IPS-NIHi11 (cell line): Measurements from ENCODE around the gene VRTN.

ENCODE experiments used
- DNase-seq: peaks from one replicate; pipeline ENCODE4 v3.0.0; 2012; ENCODE audit warnings: mixed read lengths, low spot score

VRTN gene

DNA sequence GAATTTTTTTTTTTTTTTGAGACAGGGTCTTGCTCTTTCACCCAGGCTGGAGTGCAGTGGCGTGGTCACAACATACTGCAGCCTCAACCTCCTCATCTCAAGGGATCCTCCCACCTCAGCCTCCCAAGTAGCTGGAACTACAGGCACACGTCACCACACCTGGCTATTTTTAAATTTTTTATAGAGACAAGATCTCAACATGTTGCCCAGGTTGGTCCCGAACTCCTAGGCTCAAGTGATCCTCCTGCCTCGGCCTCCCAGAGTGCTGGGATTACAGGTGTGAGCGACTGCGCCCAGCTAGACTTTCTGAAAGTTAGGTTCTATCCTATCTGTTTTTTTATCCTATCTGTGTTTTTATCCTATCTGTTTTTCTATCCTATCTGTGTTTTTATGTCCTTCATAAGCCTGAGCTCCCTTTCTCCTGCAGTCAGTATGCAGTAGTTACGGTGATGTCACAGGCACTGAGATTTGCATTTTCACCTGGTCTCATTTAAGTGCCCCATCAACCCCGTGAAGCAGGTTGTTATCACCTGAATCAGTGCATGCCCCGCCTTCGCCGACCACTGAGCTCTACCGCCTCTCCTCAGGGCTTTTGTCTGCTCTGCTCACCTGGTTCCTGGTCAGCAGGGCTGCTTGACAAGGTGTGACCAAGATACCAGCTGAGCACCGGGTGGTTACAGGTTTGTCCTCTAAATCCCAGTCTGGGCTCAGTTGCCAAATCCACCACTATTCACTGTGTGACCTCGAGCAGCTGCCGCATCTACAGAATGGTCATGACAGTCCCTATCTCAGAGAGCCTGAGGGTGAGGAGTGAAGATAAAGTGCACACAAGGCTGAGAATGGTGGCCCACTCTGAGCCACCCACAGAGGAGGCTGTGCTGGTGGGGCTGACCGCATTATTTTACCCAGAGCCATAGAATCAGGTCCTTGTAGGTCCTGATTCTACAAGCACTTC is 44.6 kb downstream of the VRTN start:
- DNase-seq = no peak

- no peak for DNase-seq
Observed at GRCh38 chr14:74394549-74394948, 46.3 kb downstream of the VRTN start.

DNA sequence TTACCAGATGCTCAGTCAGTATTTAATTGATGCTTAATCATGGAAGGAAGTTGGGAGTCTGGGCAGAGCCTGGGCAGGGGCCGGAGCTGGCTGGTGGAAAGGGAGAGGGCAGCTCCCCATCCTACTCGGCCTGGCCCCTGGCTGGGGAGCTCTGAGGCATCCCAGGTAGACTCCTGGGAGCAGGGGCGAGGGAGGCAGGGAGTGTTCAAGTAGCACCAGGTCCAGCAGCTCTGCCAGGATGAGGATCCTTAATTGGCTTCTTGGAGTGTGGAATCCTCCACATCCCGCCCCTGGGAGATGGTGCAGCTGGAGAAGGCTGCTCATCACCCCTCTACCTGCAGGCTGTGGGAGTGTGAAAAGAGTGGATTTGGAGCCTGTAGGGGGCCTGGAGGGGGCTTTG is 46.8 kb downstream of the VRTN start:
- no peak for DNase-seq

DNA sequence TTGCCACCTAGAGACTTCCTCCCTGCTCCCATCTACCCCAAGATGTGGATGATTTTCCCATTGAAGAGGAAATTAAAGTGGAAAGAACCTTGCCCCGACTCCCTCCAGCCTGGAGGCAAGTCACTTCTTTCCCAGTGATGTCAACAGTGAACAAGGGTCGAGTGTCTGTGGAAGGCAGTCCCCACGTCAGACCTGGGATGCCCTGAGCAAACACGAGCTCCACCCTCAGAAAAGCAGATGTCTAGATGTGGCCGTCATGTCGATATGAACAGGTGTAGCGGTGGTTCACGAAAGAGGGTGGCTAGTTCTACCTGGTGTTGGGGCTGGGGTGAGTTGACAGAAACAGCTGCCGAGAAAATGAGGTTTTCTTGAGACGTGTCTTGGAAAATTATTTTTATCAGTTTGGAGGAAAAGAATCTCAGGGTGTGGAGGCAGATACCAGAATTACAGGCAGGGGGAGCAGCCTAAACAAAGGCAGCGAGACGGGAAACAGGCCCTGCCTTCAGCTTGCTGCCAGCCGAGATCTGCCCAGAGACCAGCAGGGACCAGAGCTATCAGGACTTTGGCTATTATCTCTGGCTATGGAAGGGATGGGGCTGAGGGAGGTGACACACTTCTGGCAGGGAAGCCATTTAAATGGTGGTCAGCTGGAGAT is 51.9 kb downstream of the VRTN start:
- peak; percentile 65 for DNase-seq

DNA sequence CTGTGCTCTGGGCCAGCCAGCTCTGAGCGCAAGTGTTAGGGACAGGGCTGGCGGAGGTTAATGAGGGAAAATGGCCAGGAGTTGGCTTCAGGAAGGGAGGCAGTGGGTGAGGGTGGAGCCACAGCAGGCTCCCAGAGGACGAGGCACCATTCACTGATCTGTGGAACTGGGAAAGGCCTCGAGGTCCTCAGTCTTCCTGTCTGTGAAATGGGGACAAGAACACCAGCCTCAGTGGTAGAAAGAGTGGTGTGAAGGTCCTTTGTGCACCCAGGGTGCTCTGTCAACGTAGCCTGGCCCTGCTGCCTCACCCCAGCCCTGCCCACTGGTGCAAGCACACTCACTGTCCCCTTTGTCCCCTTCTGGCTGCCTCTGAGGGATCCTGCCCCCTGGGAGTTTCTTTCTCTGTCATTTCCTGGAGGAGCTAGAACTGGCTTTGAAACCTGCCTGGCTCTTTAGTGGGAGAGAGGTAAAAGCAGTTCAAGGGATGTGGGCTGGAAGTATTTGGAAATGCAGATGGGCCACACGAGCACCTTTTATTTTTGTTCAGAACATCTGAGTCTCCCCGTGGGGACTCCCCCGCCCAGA is 52.7 kb downstream of the VRTN start:
- no peak for DNase-seq

GRCh38 chr14:74401504-74402241 is 53.4 kb downstream of the VRTN start:
- peak; percentile 68 for DNase-seq

- no peak for DNase-seq
Observed at GRCh38 chr14:74402401-74403251, 54.4 kb downstream of the VRTN start.

DNA sequence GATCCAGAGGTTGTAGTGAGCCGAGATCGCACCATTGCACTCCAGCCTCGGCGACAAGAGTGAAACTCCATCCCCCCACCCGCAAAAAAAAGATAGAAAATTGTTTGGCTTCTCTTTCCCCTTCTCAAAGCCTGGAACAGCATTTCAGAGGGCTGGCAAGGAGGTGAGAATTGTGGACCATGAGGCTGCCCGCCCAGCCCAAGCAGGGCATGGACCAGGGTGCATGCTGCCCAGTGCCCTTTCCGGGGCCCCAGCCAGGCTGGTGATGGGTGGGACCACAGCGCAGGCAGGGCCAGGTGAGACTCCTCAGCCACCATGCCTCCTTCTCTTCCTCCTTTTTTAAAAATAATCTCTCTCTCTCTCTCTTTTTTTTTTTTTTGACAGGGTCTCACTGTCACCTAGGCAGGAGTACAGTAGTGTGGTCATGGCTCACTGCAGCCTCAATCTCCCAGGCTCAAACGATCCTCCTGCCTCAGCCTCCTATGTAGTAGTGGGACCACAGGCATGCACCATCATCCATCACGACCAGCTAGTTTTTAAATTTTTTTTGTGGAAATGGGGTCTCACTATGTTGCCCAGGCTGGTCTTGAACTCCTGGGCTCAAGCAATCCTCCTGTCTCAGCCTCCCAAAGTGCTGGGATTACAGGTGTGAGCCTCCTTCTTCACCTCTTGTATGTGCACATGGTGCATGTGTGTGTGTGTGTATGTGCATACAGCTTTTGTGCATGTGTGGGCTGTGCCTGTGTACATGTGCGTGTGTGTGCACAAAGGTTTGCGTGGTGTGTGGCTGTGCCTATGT is 55.5 kb downstream of the VRTN start:
- no peak for DNase-seq

DNA sequence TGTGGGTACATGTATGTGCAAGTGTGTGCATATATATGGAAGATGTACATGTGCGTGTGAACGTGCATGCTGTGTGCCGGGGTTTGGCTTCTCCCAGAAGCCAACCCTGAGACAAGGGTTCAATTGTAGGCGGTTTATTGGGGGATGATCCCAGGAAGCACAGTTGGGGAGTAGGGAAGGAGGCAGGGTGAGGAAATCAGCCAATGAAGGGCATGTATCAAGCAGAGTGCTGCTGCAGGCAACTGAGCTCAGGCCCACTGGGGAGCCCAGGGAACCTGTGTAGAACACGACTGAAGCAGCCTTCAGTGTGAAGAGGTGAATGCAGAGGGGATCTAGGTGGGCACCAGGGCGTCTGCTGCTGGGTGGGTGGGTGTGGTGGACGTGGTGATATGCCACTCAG is 56.2 kb downstream of the VRTN start:
- DNase-seq = no peak

DNA sequence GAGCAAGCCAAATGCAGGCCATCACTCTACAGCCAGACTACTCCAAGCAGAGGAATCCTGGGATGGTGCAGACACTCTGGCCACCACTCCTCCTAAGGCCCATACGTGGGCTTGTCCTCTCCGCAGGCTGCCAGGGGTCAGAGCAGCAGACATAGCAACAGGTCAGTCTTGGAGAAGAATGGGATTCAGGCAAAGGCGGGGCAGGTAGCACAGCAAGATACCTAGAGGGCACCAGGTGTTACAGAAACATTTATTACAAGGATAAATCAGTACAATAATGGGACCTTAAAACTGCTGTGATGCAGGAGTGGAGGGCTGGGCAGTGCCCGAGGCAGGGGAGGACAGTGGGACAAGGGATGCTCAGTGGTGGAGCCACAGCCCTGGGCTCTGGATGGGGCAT is 57.4 kb downstream of the VRTN start:
- no peak for DNase-seq

DNA sequence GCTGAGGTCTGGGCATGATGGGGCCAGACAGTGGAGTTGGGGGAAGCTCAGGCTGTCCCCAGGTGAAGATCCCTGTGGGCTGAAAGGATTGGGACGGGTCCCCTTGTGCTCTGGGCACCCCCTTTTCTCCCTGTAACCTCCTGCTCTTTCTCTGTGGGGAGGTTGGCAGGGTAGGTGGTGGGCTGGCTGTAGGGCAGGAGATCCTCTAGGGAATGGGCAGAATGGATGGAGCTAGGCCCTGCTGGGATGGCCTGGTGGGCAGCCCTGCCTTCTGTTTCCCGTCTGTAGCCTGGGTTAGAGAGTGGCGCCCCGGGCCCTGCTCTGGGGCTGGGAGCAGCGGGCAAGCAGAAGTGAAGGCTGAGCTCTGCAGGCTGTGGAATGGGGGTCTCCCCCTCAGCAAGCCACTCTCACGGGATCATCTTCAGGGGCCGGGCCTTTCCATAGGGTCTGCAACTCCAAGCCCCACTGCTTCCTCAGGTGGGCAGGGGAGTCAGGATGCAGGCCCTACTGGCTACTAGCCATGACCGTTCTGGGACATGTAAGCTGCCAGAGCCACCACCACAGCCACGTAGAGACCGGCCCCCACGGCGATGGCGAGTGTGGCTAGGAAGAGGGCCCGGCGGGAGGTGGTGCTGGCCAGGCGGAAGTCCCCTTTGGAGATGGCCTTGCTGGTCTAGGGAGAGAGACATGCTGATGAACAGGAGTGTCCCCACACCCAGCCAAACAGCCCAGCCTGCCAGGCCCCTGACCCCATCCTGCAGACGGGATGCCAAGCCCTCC is 58.9 kb downstream of the VRTN start:
- no peak for DNase-seq

- no peak for DNase-seq
Observed at GRCh38 chr14:74407801-74408154, 59.5 kb downstream of the VRTN start.

- no peak for DNase-seq
Observed at GRCh38 chr14:74408870-74409269, 60.6 kb downstream of the VRTN start.

DNA sequence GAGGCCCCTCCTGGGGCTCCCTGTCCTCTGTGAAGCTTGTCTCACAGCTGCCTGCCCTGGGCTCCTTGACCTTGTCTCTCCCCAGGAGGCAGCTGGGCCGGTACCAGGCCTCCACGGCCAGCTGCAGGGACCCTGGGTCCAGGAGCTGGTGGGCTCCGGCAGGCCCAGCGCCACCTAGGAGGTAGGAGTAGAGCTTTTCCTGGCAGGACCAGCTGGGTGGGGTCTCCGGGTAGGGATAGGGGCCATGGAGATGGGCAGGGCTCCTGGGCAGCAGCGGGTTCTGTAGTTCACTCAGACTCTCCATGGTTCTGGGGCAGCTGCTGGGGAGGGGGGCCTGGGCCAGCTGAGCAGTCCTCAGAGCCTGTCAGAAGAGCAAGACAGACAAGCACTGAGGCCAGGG is 61.2 kb downstream of the VRTN start:
- no peak for DNase-seq
